Heart left ventricle (tissue), 13 donors: ENCODE measurements around the gene IL19.

Source experiments
- POLR2A ChIP-seq, 2 donors: fragments of 450-650 bp; IDR thresholded peaks; one replicate each; pipeline ENCODE4 v1.6.1; 2017; ENCODE audit warnings: antibody characterized with exemption in 2 of 2, mild to moderate bottlenecking in 2 of 2, moderate library complexity in 2 of 2
- TF ChIP-seq, protein P1 (sequence below), 12 donors: fragments of 200-600 bp; sonication (generic) in 4 of 12; IDR thresholded peaks; one replicate each; pipeline versions ENCODE4 v1.5.0 to v1.8.0; 2018 to 2022; ENCODE audit warnings: antibody characterized with exemption in 12 of 12, mild to moderate bottlenecking in 5 of 12
- donor health status: ischemic (EF 13 %, LVEDD 7.1; RV severe dilation, severe dysfunction).
- donor health status: DM: no; HTN: yes; CAD: no.
- donor health status: DM: no; HTN: no; CAD: no.
- donor health status: ischemic (EF 25% LVEDD 6.9; RV normal size, moderate dysfunction).
- donor health status: ischemic (EF 25% LVEDD 5.7; RV mildly dilated, moderate dysfunction).
- donor health status: ischemic (EF 35%, LVEDD 5.7; RV mildly dilated, moderate dysfunction).
- donor health status: nonischemic (EF 11% LVEDD 7.7; RV severe dilation, severe dysfunction).
- donor health status: DM: yes; HTN: yes; CAD: no.
- donor health status: PGD.
- donor health status: ischemic (EF 29% LVEDD 5.4; RV normal size, mild dysfunction).
- donor health status: nonischemic (EF 23%, LVEDD 6.1; RV moderate dilation, normal function).

DNA sequence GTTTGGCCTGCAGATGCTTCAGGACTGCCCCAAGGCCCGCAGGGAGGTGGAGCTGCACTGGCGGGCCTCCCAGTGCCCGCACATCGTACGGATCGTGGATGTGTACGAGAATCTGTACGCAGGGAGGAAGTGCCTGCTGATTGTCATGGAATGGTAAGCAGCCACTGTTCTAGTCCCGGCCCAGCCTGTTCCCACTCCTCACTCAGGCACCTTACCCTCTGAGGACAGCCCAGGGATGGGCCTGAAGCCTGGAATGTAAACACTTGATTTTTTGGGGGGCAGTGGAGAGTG, 41.9 kb upstream of the IL19 start:
- TF ChIP-seq POLR2A (IDR thresholded peaks at IDR 0.05) = no peak
- TF ChIP-seq, protein P1, sequence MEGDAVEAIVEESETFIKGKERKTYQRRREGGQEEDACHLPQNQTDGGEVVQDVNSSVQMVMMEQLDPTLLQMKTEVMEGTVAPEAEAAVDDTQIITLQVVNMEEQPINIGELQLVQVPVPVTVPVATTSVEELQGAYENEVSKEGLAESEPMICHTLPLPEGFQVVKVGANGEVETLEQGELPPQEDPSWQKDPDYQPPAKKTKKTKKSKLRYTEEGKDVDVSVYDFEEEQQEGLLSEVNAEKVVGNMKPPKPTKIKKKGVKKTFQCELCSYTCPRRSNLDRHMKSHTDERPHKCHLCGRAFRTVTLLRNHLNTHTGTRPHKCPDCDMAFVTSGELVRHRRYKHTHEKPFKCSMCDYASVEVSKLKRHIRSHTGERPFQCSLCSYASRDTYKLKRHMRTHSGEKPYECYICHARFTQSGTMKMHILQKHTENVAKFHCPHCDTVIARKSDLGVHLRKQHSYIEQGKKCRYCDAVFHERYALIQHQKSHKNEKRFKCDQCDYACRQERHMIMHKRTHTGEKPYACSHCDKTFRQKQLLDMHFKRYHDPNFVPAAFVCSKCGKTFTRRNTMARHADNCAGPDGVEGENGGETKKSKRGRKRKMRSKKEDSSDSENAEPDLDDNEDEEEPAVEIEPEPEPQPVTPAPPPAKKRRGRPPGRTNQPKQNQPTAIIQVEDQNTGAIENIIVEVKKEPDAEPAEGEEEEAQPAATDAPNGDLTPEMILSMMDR (IDR thresholded peaks at IDR 0.05) = no peak
